DOHH2 (cell line): ENCODE results near the gene LRP2.

Experiments used
- EZH2phosphoT487 ChIP-seq: fragments of 200-600 bp; sonication (generic); IDR thresholded peaks from 2 replicates; pipeline ENCODE4 v1.6.1; 2017; ENCODE audit warnings: borderline replicate concordance, mild to moderate bottlenecking, antibody characterized with exemption, low read length, moderate library complexity, mixed read lengths
- TF ChIP-seq, protein P1 (sequence below): fragments of 200-600 bp; sonication (generic); IDR thresholded peaks from one replicate; pipeline ENCODE4 v1.5.1; 2014; ENCODE audit warnings: antibody characterized with exemption, mild to moderate bottlenecking, low read depth, low read length; ENCODE audit not compliant: poor library complexity, severe bottlenecking

GRCh38 chr2:169300636-169301530, 61.5 kb downstream of the LRP2 start:
- TF ChIP-seq, protein P1, sequence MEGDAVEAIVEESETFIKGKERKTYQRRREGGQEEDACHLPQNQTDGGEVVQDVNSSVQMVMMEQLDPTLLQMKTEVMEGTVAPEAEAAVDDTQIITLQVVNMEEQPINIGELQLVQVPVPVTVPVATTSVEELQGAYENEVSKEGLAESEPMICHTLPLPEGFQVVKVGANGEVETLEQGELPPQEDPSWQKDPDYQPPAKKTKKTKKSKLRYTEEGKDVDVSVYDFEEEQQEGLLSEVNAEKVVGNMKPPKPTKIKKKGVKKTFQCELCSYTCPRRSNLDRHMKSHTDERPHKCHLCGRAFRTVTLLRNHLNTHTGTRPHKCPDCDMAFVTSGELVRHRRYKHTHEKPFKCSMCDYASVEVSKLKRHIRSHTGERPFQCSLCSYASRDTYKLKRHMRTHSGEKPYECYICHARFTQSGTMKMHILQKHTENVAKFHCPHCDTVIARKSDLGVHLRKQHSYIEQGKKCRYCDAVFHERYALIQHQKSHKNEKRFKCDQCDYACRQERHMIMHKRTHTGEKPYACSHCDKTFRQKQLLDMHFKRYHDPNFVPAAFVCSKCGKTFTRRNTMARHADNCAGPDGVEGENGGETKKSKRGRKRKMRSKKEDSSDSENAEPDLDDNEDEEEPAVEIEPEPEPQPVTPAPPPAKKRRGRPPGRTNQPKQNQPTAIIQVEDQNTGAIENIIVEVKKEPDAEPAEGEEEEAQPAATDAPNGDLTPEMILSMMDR, result no peak
- no peak for TF ChIP-seq EZH2phosphoT487
